A549 (cell line): ENCODE measurements around the gene BPIFA1.

Source experiments
- BHLHE40 ChIP-seq: IDR thresholded peaks from 2 replicates; pipeline ENCODE4 v1.6.1; 2012; ENCODE audit warnings: low read depth, low read length, inconsistent platforms
- CHD2 ChIP-seq: fragments of 150-350 bp; IDR thresholded peaks from 2 replicates; pipeline ENCODE4 v1.6.1; 2014; ENCODE audit warnings: low read length; ENCODE audit not compliant: partially characterized antibody
- POLR2A ChIP-seq: IDR thresholded peaks from 2 replicates; pipeline ENCODE4 v1.6.1; 2012; ENCODE audit warnings: mild to moderate bottlenecking, low read length
- TF ChIP-seq, protein P1 (sequence below): fragments of >200 bp; sonication (Bioruptor Twin); formaldehyde crosslinking; IDR thresholded peaks from 3 replicates; pipeline ENCODE4 v1.5.1; 2016

DNA sequence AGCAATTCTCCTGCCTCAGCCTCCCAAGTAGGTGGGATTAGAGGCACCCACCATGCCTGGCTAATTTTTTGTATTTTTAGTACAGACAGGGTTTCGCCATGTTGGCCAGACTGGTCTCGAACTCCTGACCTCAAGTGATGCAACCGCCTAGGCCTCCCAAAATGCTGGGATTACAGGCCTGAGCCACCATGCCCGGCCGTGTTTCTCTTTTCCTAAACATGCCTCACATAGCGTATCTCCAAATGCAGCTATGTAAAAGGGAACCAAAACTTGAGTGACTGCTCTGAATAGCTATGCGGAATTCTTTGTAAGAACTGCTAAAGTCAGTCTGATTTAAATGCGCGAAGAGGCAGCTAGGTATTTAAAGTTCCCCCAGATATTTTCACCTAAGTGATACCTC lies 47.4 kb upstream of the BPIFA1 start:
- no peak for TF ChIP-seq POLR2A
- TF ChIP-seq CHD2, result no peak
- no peak for TF ChIP-seq BHLHE40
- TF ChIP-seq, protein P1, sequence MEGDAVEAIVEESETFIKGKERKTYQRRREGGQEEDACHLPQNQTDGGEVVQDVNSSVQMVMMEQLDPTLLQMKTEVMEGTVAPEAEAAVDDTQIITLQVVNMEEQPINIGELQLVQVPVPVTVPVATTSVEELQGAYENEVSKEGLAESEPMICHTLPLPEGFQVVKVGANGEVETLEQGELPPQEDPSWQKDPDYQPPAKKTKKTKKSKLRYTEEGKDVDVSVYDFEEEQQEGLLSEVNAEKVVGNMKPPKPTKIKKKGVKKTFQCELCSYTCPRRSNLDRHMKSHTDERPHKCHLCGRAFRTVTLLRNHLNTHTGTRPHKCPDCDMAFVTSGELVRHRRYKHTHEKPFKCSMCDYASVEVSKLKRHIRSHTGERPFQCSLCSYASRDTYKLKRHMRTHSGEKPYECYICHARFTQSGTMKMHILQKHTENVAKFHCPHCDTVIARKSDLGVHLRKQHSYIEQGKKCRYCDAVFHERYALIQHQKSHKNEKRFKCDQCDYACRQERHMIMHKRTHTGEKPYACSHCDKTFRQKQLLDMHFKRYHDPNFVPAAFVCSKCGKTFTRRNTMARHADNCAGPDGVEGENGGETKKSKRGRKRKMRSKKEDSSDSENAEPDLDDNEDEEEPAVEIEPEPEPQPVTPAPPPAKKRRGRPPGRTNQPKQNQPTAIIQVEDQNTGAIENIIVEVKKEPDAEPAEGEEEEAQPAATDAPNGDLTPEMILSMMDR, result no peak
